A673 (cell line): ENCODE measurements around the gene POU2AF2. TPM values are rescaled to one million over a fixed set of nuclear protein-coding genes. Genes with fewer than 3 reads are reported as not detected.

ENCODE experiments used
- BruUV-seq: library from RNA; stranded (reverse); fragments of 400-500 nt; replicated peaks from 2 replicates; lab custom pipeline; 2021; lab: Mats Ljungman, UMichigan
- CTCF ChIA-PET: fragments of 300-600 bp; sonication (Branson Sonifier 250); formaldehyde crosslinking; loops from one replicate; lab custom pipeline; 2022; ENCODE audit warnings: antibody characterized with exemption; lab: Charles Lee
- POLR2A ChIA-PET: fragments of 300-600 bp; sonication (Branson Sonifier 250); formaldehyde crosslinking; loops from one replicate; lab custom pipeline; 2022; ENCODE audit warnings: antibody characterized with exemption; ENCODE audit not compliant: low non-redundant PET; lab: Charles Lee
- DNase-seq: peaks from one replicate; pipeline ENCODE4 v3.0.0-alpha.2; 2015; ENCODE audit warnings: low spot score
- H3K27ac ChIP-seq: fragments of 200-600 bp; sonication (generic); 2 replicates; pipeline ENCODE4 v1.5.1; 2016; ENCODE audit warnings: mixed run types, low read depth, mild to moderate bottlenecking, mixed read lengths, antibody characterized with exemption, low read length; ENCODE audit not compliant: poor library complexity, severe bottlenecking
- H3K27me3 ChIP-seq: fragments of 200-600 bp; sonication (generic); replicated peaks from 2 replicates; pipeline ENCODE4 v1.6.1; 2017; ENCODE audit warnings: mixed run types, low read depth, mild to moderate bottlenecking, mixed read lengths, antibody characterized with exemption, low read length; ENCODE audit not compliant: insufficient read depth, poor library complexity
- H3K36me3 ChIP-seq: fragments of 200-600 bp; sonication (generic); 2 replicates; pipeline ENCODE4 v1.6.1; 2016; ENCODE audit warnings: mixed run types, mild to moderate bottlenecking, mixed read lengths, antibody characterized with exemption, low read length; ENCODE audit not compliant: insufficient read depth, poor library complexity, severe bottlenecking
- H3K4me1 ChIP-seq: fragments of 200-600 bp; sonication (generic); 2 replicates; pipeline ENCODE4 v1.6.1; 2017; ENCODE audit warnings: mixed run types, mild to moderate bottlenecking, mixed read lengths, antibody characterized with exemption, low read length; ENCODE audit not compliant: insufficient read depth, poor library complexity, severe bottlenecking
- H3K4me3 ChIP-seq: fragments of 200-600 bp; sonication (generic); 2 replicates; pipeline ENCODE4 v1.5.1; 2016; ENCODE audit warnings: low read depth, mixed run types, mild to moderate bottlenecking, mixed read lengths, low read length; ENCODE audit not compliant: poor library complexity, severe bottlenecking
- H3K9me3 ChIP-seq: fragments of 200-600 bp; sonication (generic); 2 replicates; pipeline ENCODE4 v1.6.1; 2016; ENCODE audit warnings: mixed run types, low read depth, mild to moderate bottlenecking, mixed read lengths, antibody characterized with exemption, low read length; ENCODE audit not compliant: poor library complexity, severe bottlenecking
- EZH2 ChIP-seq: fragments of 200-600 bp; sonication (generic); IDR thresholded peaks from 2 replicates; pipeline ENCODE4 v1.6.1; 2017; ENCODE audit warnings: borderline replicate concordance, low read depth, mild to moderate bottlenecking, mixed read lengths, antibody characterized with exemption, low read length; ENCODE audit not compliant: poor library complexity, severe bottlenecking
- intact Hi-C: fragments of 100-400 bp; cut with micrococcal nuclease; formaldehyde crosslinking; loops from one replicate; pipeline ENCODE4 v1.10.0; 2022; ENCODE audit not compliant: unreplicated experiment
- total RNA-seq: library from RNA; stranded (reverse); gene quantifications from 2 replicates; pipeline ENCODE4 v1.2.3, GENCODE V29; 2021
- TF ChIP-seq, protein P1 (sequence below): fragments of 300-800, 200-600 bp; sonication (generic); conservative IDR thresholded peaks from 2 replicates; pipeline ENCODE4 v1.5.1; 2017; ENCODE audit warnings: low read depth, mild to moderate bottlenecking, antibody characterized with exemption, low read length, moderate library complexity, mixed read lengths

Gene POU2AF2
- total RNA-seq, 1 experiment from 2014 or later = not detected

DNA sequence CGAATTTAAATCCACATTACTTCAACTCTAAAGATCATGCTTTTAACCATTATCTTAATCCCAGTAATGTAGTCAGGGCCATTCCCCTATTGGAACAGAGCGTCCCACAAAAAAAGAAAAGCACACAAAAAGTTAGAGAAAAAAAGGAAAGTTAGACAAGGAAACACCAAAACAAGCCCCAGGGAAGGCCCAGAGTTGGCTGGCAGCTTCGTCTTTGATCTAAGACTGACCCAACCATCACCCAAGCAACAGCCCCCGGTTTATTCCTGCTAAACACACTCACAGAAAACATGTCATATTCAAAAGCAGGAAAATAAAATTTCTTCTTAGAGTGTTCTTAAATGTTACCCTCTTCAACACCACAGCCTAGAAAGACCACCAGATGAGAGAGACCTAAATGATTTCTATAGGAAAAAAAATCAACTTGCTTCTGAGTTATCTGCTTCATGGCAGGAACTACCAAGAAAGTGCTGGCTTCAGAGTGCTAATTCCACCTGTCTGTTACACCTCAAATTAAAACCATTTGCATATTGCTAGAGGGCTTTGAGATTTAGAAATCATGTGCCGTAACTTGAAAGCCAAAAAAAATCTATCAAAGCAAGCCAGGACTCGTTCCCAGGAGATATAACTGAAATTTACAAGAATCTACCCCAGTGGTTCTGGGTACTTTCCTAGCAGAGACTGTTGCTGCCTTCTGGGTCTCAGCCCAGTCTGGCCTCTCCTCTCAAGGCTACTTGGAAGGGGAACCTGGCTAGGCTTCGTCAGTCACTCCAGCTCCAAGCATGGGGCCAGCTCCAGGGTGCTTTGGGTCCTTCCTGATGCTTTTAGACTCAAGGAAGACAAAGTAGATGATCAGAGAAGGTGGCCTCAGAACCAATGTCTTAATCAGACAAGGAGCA lies 84.0 kb downstream of the POU2AF2 start:
- no peak overlapping the region for H3K4me3 ChIP-seq
- no TSS peak for BruUV-seq
- no peak for DNase-seq
- no peaks in the 10 kb centered on the region for H3K27me3 ChIP-seq
- no peaks in the 10 kb centered on the region for H3K36me3 ChIP-seq
- intact Hi-C loops = no loop called here
- peaks cover 8% of the 10 kb centered on the region for H3K4me1 ChIP-seq
- ChIA-PET CTCF (no interaction called here), POLR2A (no interaction called here)
- H3K27ac ChIP-seq = no peak overlapping the region
- no peaks in the 10 kb centered on the region for H3K9me3 ChIP-seq
- TF ChIP-seq, protein P1, sequence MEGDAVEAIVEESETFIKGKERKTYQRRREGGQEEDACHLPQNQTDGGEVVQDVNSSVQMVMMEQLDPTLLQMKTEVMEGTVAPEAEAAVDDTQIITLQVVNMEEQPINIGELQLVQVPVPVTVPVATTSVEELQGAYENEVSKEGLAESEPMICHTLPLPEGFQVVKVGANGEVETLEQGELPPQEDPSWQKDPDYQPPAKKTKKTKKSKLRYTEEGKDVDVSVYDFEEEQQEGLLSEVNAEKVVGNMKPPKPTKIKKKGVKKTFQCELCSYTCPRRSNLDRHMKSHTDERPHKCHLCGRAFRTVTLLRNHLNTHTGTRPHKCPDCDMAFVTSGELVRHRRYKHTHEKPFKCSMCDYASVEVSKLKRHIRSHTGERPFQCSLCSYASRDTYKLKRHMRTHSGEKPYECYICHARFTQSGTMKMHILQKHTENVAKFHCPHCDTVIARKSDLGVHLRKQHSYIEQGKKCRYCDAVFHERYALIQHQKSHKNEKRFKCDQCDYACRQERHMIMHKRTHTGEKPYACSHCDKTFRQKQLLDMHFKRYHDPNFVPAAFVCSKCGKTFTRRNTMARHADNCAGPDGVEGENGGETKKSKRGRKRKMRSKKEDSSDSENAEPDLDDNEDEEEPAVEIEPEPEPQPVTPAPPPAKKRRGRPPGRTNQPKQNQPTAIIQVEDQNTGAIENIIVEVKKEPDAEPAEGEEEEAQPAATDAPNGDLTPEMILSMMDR = no peak
- no peak for TF ChIP-seq EZH2

DNA sequence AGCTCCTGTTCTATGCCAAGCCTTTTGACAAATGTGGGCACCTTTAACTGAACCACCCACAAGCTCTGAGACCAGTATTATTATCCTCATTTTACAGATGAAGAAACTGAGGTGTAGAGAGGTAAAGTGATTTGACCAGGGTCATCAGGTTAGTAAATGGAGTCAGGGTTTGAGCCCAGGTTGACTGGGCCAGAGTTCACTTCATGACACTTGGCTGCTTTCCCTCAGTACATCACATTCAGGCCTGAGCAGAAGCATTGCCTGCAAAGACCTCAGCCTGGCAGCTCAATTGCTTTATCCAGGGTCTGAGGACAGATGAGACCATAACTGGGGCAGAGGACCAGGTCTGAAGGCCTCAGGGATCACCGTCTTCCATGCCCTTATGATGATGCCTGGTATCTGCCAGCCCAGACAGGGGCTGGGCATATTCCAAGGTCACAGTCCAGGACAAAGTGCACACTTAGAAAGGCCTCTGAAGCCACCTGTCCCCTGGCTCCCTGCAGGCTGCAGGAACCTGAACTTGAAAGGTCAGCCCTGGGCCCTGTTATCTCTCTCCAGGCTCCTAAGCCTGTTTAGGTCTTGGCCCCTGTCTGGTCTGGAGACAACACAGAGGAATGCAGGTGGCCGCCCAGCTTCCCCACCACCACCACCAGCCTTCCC lies 84.8 kb downstream of the POU2AF2 start:
- intact Hi-C loops = no loop called here
- ChIA-PET POLR2A (no interaction called here), CTCF (no interaction called here)
- Histone ChIP-seq H3K4me1 (peaks cover 16% of the 10 kb centered on the region), H3K4me3 (no peak overlapping the region), H3K9me3 (no peaks in the 10 kb centered on the region), H3K27me3 (no peaks in the 10 kb centered on the region), H3K36me3 (no peaks in the 10 kb centered on the region), H3K27ac (no peak overlapping the region)
- DNase-seq = no peak
- TF ChIP-seq, protein P1 = no peak
- TF ChIP-seq EZH2 = no peak
- BruUV-seq = no TSS peak

DNA sequence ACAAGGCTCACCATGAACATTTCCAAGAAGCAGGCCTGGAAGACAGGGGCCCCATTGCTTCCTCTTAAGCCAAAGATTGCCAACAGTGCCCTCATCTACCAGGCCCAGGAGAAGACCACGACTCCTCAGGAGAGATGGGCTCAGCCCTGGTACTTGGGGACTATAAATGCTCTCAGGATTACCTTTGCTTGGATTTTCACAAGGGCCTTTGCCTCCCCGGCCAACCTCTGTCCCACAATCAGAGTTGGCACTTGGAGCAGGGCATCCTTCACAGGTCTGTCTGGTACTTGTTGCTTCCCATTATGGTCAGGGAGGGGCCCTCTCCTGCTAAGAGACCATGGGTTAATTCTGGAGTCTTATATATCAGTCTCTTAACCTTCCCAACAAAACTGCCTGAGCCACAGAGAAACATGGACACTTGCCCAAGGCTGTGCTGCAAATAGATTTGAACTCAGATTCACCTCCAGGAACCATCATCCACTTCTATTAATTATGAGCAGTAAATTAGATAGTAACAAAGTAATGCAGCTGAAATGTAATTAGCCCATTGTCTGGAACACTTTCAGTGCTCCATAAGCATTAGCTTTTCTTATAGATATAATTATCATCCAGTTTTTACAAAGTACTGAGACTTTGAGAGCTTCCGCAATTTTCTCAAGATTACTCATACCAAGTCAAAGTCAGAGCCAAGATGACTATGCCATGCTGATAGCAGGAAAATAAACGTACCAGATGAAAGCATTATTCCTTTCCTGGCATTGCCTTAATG lies 86.4 kb downstream of the POU2AF2 start:
- ChIA-PET POLR2A (no interaction called here), CTCF (no interaction called here)
- H3K4me1 ChIP-seq = peaks cover 31% of the 10 kb centered on the region
- H3K9me3 ChIP-seq = no peaks in the 10 kb centered on the region
- no peaks in the 10 kb centered on the region for H3K36me3 ChIP-seq
- no peak for TF ChIP-seq EZH2
- TF ChIP-seq, protein P1 = no peak
- intact Hi-C loops = no loop called here
- no peak overlapping the region for H3K4me3 ChIP-seq
- DNase-seq = no peak
- no peaks in the 10 kb centered on the region for H3K27me3 ChIP-seq
- H3K27ac ChIP-seq = no peak overlapping the region
- no TSS peak for BruUV-seq
